ENCODE measurements around the gene B9D1. TPM values are rescaled to one million over a fixed set of nuclear protein-coding genes. Genes with fewer than 3 reads are reported as not detected.

The B9D1 gene
- total RNA-seq, 1 experiment from 2014 or later = 20.0 TPM

DNA sequence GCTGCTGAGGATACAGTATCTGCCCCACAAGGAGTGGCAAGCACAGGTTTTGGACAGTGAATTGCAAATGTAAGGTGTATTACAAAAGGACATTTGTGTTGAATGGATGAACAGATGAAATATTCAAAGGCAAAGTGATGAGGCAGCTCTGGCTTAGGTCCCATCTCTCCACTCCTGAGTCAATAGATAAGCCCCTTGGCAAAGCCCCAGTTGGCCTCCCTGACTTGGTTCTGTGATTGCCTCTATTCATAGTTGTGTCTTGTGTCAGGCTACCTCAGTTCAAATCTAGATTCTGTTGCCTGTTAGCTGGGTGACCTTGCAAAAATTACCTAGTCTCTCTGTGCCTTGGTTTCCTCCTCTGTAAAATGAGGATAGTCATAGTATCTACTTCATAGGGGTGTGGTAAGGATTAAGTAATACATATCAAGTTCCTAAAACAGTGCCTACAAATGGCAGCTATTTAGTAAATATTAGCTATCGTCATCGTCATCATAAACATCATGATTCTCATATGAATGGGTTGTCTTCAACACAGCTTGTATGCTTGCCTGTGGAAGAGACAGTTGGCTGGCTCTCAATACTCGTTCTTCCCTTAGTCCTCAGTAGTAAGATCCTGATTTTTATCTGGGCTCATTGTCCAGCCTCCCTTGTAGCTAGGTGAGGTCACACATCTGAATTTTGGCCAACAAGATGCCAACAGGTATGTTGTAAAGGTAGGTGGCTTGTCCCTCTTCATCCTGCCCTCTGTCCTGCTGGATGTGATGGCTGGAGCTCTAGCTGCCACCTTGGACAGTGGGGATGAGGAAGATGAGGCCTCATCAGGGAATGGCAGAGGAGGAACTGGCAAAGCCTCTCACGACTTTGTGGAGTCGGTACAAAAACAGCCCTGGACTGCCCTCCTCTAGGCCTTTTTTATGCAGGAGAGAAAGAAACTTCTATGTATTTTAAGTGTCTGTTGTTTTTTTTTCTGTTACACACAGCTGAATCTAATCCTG lies 26.6 kb upstream of the B9D1 start:
- Histone ChIP-seq H3K27me3 (ENCODE audit: insufficient read depth, low read length) (no peaks in the 10 kb centered on the region), H3K4me2 (ENCODE audit: low read length) (no peak overlapping the region), H3K9me2 (ENCODE audit: insufficient read depth) (no peaks in the 10 kb centered on the region), H3K4me1 (ENCODE audit: control insufficient read depth in 1 of 2, insufficient read depth in 2 of 2, low read length in 2 of 2) (peaks cover 0 to 20% of the 10 kb centered on the region in 2 experiments; a peak in 2 of 4 replicates), H3K9ac (ENCODE audit: low read length) (no peak overlapping the region), H3K4me3 (replicated peaks in 1 of 2; ENCODE audit: low read depth in 1 of 2, low read length in 2 of 2) (no peak overlapping the region), H3K79me2 (ENCODE audit: insufficient read depth, low read length) (no peaks in the 10 kb centered on the region), H2AFZ (ENCODE audit: low read depth, low read length, poor library complexity, severe bottlenecking) (no peak overlapping the region), H3K36me3 (ENCODE audit: control insufficient read depth in 1 of 2, insufficient read depth in 2 of 2, low read length in 2 of 2) (peaks cover 2 to 3% of the 10 kb centered on the region in 2 experiments; a peak in 1 of 4 replicates), H3K9me3 (ENCODE audit: control insufficient read depth in 1 of 2, insufficient read depth in 1 of 2, low read depth in 1 of 2, low read length in 2 of 2) (no peaks in the 10 kb centered on the region), H3K27ac (ENCODE audit: low read depth, low read length) (no peak overlapping the region), H4K20me1 (ENCODE audit: insufficient read depth) (no peaks in the 10 kb centered on the region)
- ChIA-PET RAD21 (ENCODE audit: low non-redundant PET in 1 of 2, low total read pairs in 2 of 2, uncharacterized antibody in 2 of 2, unreplicated experiment in 2 of 2) (no interaction called here), CTCF (no interaction called here), POLR2A (interaction anchor here (2.3 kb wide), 1 partner anchor 11 kb away, joined by 13 read pairs; the partner anchor contains the start of gene MAPK7)
- TF ChIP-seq POLR2A (IDR thresholded peaks at IDR 0.05; ENCODE audit: borderline replicate concordance, extremely low read depth, insufficient read depth, insufficient read length) (no peak), RAD21 (IDR thresholded peaks at IDR 0.05; ENCODE audit: low read depth) (no peak), REST (IDR thresholded peaks at IDR 0.05; ENCODE audit: low read depth) (no peak), CEBPB (IDR thresholded peaks at IDR 0.05; ENCODE audit: low read depth) (no peak), CBX3 (IDR thresholded peaks at IDR 0.05; ENCODE audit: low read depth) (no peak), ELF1 (IDR thresholded peaks at IDR 0.05; ENCODE audit: borderline replicate concordance, low read depth) (no peak), ZFX (IDR thresholded peaks at IDR 0.05) (no peak), FOSL1 (IDR thresholded peaks at IDR 0.05; ENCODE audit: low read depth) (no peak), TCF7L2 (IDR thresholded peaks at IDR 0.05; ENCODE audit: borderline replicate concordance, extremely low read depth, insufficient read depth, insufficient read length) (no peak), ZNF274 (IDR thresholded peaks at IDR 0.05; ENCODE audit: low read depth, low read length) (no peak), EZH2 (IDR thresholded peaks at IDR 0.05) (no peak), EZH2phosphoT487 (IDR thresholded peaks at IDR 0.05; ENCODE audit: borderline replicate concordance) (no peak), EGR1 (IDR thresholded peaks at IDR 0.05; ENCODE audit: low read depth) (no peak)
- TF ChIP-seq, protein P1, sequence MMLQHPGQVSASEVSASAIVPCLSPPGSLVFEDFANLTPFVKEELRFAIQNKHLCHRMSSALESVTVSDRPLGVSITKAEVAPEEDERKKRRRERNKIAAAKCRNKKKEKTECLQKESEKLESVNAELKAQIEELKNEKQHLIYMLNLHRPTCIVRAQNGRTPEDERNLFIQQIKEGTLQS (IDR thresholded peaks at IDR 0.05) = no peak
- TF ChIP-seq, protein P2, sequence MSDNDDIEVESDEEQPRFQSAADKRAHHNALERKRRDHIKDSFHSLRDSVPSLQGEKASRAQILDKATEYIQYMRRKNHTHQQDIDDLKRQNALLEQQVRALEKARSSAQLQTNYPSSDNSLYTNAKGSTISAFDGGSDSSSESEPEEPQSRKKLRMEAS (IDR thresholded peaks at IDR 0.05) = no peak
- TF ChIP-seq, protein P3, sequence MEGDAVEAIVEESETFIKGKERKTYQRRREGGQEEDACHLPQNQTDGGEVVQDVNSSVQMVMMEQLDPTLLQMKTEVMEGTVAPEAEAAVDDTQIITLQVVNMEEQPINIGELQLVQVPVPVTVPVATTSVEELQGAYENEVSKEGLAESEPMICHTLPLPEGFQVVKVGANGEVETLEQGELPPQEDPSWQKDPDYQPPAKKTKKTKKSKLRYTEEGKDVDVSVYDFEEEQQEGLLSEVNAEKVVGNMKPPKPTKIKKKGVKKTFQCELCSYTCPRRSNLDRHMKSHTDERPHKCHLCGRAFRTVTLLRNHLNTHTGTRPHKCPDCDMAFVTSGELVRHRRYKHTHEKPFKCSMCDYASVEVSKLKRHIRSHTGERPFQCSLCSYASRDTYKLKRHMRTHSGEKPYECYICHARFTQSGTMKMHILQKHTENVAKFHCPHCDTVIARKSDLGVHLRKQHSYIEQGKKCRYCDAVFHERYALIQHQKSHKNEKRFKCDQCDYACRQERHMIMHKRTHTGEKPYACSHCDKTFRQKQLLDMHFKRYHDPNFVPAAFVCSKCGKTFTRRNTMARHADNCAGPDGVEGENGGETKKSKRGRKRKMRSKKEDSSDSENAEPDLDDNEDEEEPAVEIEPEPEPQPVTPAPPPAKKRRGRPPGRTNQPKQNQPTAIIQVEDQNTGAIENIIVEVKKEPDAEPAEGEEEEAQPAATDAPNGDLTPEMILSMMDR (IDR thresholded peaks at IDR 0.05 in 2 of 3, conservative IDR thresholded peaks at IDR 0.05 in 1 of 3; ENCODE audit: borderline replicate concordance in 1 of 3, insufficient read depth in 1 of 3, low read depth in 2 of 3, low read length in 2 of 3) = no peak
- intact Hi-C loops (cut with micrococcal nuclease) = no loop called here
- ATAC-seq = no peak
- no peak for DNase-seq (ENCODE audit: low read depth, low spot score)
- no TSS peak for BruUV-seq (replicated peaks)

Measured in HCT116 (cell line).